Stimulated activated CD8-positive, alpha-beta memory T cell treated with anti-CD3 and anti-CD28 coated beads, Interleukin-15, amount 100 ng/mL, for 48 hours (primary cell): ENCODE results near the gene ZNF747.

Source experiments
- DNase-seq, 2 donors: peaks; one replicate each; pipeline ENCODE4 v3.0.0-alpha.2; 2020; ENCODE audit warnings: low read depth in 2 of 2

Gene ZNF747

GRCh38 chr16:30519120-30520049 lies 15.3 kb downstream of the ZNF747 start:
- DNase-seq, result no peak

- no peak for DNase-seq
Observed at GRCh38 chr16:30518552-30518951, 16.1 kb downstream of the ZNF747 start.

GRCh38 chr16:30515275-30515674 lies 19.4 kb downstream of the ZNF747 start:
- DNase-seq, result no peak

GRCh38 chr16:30511509-30511908 lies 23.1 kb downstream of the ZNF747 start:
- no peak for DNase-seq

GRCh38 chr16:30510376-30510938 lies 24.2 kb downstream of the ZNF747 start:
- DNase-seq, result no peak

- no peak for DNase-seq
Observed at GRCh38 chr16:30509081-30509765, 25.4 kb downstream of the ZNF747 start.

GRCh38 chr16:30503403-30504296 lies 31.0 kb downstream of the ZNF747 start:
- no peak for DNase-seq

GRCh38 chr16:30499284-30499683 lies 35.4 kb downstream of the ZNF747 start:
- DNase-seq, result no peak

GRCh38 chr16:30494709-30495108 lies 39.9 kb downstream of the ZNF747 start:
- no peak for DNase-seq

- no peak for DNase-seq
Observed at GRCh38 chr16:30493941-30494488, 40.6 kb downstream of the ZNF747 start.

GRCh38 chr16:30491744-30492308 lies 42.8 kb downstream of the ZNF747 start:
- no peak for DNase-seq

- no peak for DNase-seq
Observed at GRCh38 chr16:30491229-30491628, 43.4 kb downstream of the ZNF747 start.

GRCh38 chr16:30490210-30490609 lies 44.4 kb downstream of the ZNF747 start:
- no peak for DNase-seq

GRCh38 chr16:30488764-30489605 lies 45.7 kb downstream of the ZNF747 start:
- no peak for DNase-seq

- no peak for DNase-seq
Observed at GRCh38 chr16:30485818-30486436, 48.7 kb downstream of the ZNF747 start.

- DNase-seq, result no peak
Observed at GRCh38 chr16:30484887-30485286, 49.8 kb downstream of the ZNF747 start.

GRCh38 chr16:30482366-30482765 lies 52.3 kb downstream of the ZNF747 start:
- DNase-seq, result no peak

- no peak for DNase-seq
Observed at GRCh38 chr16:30481381-30481780, 53.3 kb downstream of the ZNF747 start.
